GM12878 (cell line): Measurements from ENCODE around the gene NELFB. TPM values are rescaled to one million over a fixed set of nuclear protein-coding genes. Genes with fewer than 3 reads are reported as not detected.
A peak's percentile ranks its signal among the peaks of the same experiment; 100 is the strongest.

ENCODE experiments used
- BHLHE40 ChIP-seq, 2 experiments: fragments of 450-650 bp in 1 of 2; IDR thresholded peaks; 2 replicates each; pipeline ENCODE4 v1.6.1; 2011 to 2017; ENCODE audit warnings: low read depth in 2 of 2, borderline replicate concordance in 1 of 2, improper control_type of control experiment in 1 of 2, low read length in 1 of 2, mild to moderate bottlenecking in 1 of 2
- CBX3 ChIP-seq: fragments of 200-600 bp; sonication (generic); IDR thresholded peaks from 2 replicates; pipeline ENCODE4 v1.6.1; 2016; ENCODE audit warnings: low read depth, borderline replicate concordance
- CUX1 ChIP-seq: IDR thresholded peaks from 2 replicates; pipeline ENCODE4 v1.6.1; 2012; ENCODE audit warnings: improper control_type of control experiment, low read depth, low read length; ENCODE audit not compliant: insufficient replicate concordance
- E2F8 ChIP-seq: fragments of 450-650 bp; IDR thresholded peaks from 2 replicates; pipeline ENCODE4 v1.6.1; 2018; ENCODE audit warnings: mild to moderate bottlenecking, low read depth, moderate library complexity; ENCODE audit not compliant: partially characterized antibody
- ELK1 ChIP-seq: IDR thresholded peaks from 2 replicates; pipeline ENCODE4 v1.6.1; 2012; ENCODE audit warnings: low read depth, low read length, improper control_type of control experiment
- HCFC1 ChIP-seq: fragments of 150-350 bp; IDR thresholded peaks from 2 replicates; pipeline ENCODE4 v1.6.1; 2014; ENCODE audit warnings: low read length
- KLF5 ChIP-seq: fragments of 450-650 bp; IDR thresholded peaks from 2 replicates; pipeline ENCODE4 v1.6.1; 2014; ENCODE audit warnings: mild to moderate bottlenecking; ENCODE audit not compliant: partially characterized antibody
- PAX8 ChIP-seq: fragments of 450-650 bp; IDR thresholded peaks from 2 replicates; pipeline ENCODE4 v1.6.1; 2017; ENCODE audit warnings: mild to moderate bottlenecking, moderate library complexity
- SIX5 ChIP-seq: IDR thresholded peaks from 2 replicates; pipeline ENCODE4 v1.6.1; 2011; ENCODE audit warnings: mild to moderate bottlenecking, low read depth, low read length, moderate library complexity; ENCODE audit not compliant: severe bottlenecking
- SMARCA5 ChIP-seq: fragments of 450-650 bp; IDR thresholded peaks from 2 replicates; pipeline ENCODE4 v1.6.1; 2017; ENCODE audit warnings: mild to moderate bottlenecking
- SRF ChIP-seq, 2 experiments: IDR thresholded peaks; 2 replicates each; pipeline ENCODE4 v1.6.1; 2011; ENCODE audit warnings: low read depth in 2 of 2, low read length in 2 of 2, mild to moderate bottlenecking in 1 of 2, moderate library complexity in 1 of 2
- polyA plus RNA-seq, 11 experiments: library from polyadenylated mRNA; depleted of rRNA in 4 of 11; unstranded in 6 of 11; stranded (reverse) in 5 of 11; fragments of >200 nt; fragmentation: Nextera tagmentation in 4 of 11; fragmentation: Illumina TruSeq in 1 of 11; extraction: Ambion mirVana in 4 of 11; extraction: Trizol in 1 of 11; gene quantifications; 1 replicate in 1 of 11; 2 replicates in 10 of 11; pipeline versions ENCODE4 v1.2.1 to v1.2.3, GENCODE V29; 2011 to 2016; ENCODE audit warnings: inconsistent platforms in 2 of 11, missing spikeins in 2 of 11, low read depth in 1 of 11
- total RNA-seq, 4 experiments: library from RNA; depleted of rRNA in 3 of 4; stranded (reverse); fragments of >200 nt in 3 of 4; fragmentation: Illumina TruSeq in 1 of 4; extraction: Trizol in 1 of 4; gene quantifications; 2 replicates each; pipeline versions ENCODE4 v1.2.1 to v1.2.3, GENCODE V29; 2013 to 2021
- TF ChIP-seq, protein P1 (sequence below): fragments of 450-650 bp; formaldehyde crosslinking; IDR thresholded peaks from 2 replicates; pipeline ENCODE4 v1.5.0; 2022; ENCODE audit warnings: mild to moderate bottlenecking, missing genetic modification characterization

NELFB gene
- total and polyA plus RNA-seq, 10 of the 15 experiments (the other 5 are each of a cell fraction or from before 2014, with no cell fraction given): 0.19 to 63.4 (median 30.9) TPM

- no peak for TF ChIP-seq ELK1
- TF ChIP-seq BHLHE40 (IDR thresholded peaks at IDR 0.05; ENCODE audit: borderline replicate concordance in 1 of 2, low read depth in 2 of 2, low read length in 1 of 2): peak in 1 of 2 experiments; percentile 49; a peak in 2 of 4 replicates
- TF ChIP-seq, protein P1, sequence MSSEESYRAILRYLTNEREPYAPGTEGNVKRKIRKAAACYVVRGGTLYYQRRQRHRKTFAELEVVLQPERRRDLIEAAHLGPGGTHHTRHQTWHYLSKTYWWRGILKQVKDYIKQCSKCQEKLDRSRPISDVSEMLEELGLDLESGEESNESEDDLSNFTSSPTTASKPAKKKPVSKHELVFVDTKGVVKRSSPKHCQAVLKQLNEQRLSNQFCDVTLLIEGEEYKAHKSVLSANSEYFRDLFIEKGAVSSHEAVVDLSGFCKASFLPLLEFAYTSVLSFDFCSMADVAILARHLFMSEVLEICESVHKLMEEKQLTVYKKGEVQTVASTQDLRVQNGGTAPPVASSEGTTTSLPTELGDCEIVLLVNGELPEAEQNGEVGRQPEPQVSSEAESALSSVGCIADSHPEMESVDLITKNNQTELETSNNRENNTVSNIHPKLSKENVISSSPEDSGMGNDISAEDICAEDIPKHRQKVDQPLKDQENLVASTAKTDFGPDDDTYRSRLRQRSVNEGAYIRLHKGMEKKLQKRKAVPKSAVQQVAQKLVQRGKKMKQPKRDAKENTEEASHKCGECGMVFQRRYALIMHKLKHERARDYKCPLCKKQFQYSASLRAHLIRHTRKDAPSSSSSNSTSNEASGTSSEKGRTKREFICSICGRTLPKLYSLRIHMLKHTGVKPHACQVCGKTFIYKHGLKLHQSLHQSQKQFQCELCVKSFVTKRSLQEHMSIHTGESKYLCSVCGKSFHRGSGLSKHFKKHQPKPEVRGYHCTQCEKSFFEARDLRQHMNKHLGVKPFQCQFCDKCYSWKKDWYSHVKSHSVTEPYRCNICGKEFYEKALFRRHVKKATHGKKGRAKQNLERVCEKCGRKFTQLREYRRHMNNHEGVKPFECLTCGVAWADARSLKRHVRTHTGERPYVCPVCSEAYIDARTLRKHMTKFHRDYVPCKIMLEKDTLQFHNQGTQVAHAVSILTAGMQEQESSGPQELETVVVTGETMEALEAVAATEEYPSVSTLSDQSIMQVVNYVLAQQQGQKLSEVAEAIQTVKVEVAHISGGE (CRISPR knock-in tag): no peak
- no peak for TF ChIP-seq SIX5
- TF ChIP-seq KLF5: peak; percentile 91
- no peak for TF ChIP-seq E2F8
- peak; percentile 95 for TF ChIP-seq SMARCA5
- TF ChIP-seq HCFC1: peak; percentile 42; the same call in 1 of the 2 replicates
- no peak for TF ChIP-seq CBX3
- TF ChIP-seq PAX8: no peak
- TF ChIP-seq CUX1: no peak
- TF ChIP-seq SRF (IDR thresholded peaks at IDR 0.05; ENCODE audit: low read depth in 2 of 2, low read length in 2 of 2): no peak
Measured at GRCh38 chr9:137240841-137241489, 14.2 kb upstream of the NELFB start, which contains the start of gene TUBB4B (continued).
